K562 (cell line): ENCODE measurements around the gene ATOH8. TPM values are rescaled to one million over a fixed set of nuclear protein-coding genes. Genes with fewer than 3 reads are reported as not detected.

Experiments used
- ATF1 ChIP-seq, 2 experiments: fragments of 450-650 bp in 1 of 2; IDR thresholded peaks; 2 replicates each; pipeline ENCODE4 v1.6.1; 2016; ENCODE audit warnings: missing compliant biosample characterization in 1 of 2, missing genetic modification characterization in 1 of 2
- ATF7 ChIP-seq: fragments of 450-650 bp; IDR thresholded peaks from 2 replicates; pipeline ENCODE4 v1.7.1; 2014; ENCODE audit warnings: mild to moderate bottlenecking, moderate library complexity
- CEBPG ChIP-seq, 3 experiments: fragments of 200-800 bp in 1 of 3; sonication (Bioruptor generic) in 1 of 3; sonication (generic) in 1 of 3; formaldehyde crosslinking in 1 of 3; IDR thresholded peaks in 2 of 3; conservative IDR thresholded peaks in 1 of 3; 2 replicates each; pipeline versions ENCODE4 v1.6.1 to v1.8.0; 2016 to 2022; ENCODE audit warnings: missing compliant biosample characterization in 2 of 3, missing genetic modification characterization in 2 of 3, mild to moderate bottlenecking in 1 of 3, missing genetic modification reagents in 1 of 3
- CREB1 ChIP-seq, 2 experiments: sonication (generic) in 1 of 2; formaldehyde crosslinking in 1 of 2; IDR thresholded peaks; 2 replicates each; pipeline versions ENCODE4 v1.6.1 to v1.8.0; 2012 to 2022; ENCODE audit warnings: inconsistent platforms in 1 of 2, mild to moderate bottlenecking in 1 of 2, missing genetic modification reagents in 1 of 2, moderate library complexity in 1 of 2
- CSDE1 ChIP-seq, 2 experiments: fragments of 450-650 bp; IDR thresholded peaks; 2 replicates each; pipeline ENCODE4 v1.6.1; 2016; ENCODE audit warnings: mild to moderate bottlenecking in 1 of 2
- CTBP1 ChIP-seq: fragments of 450-650 bp; IDR thresholded peaks from 2 replicates; pipeline ENCODE4 v1.6.1; 2016; ENCODE audit warnings: borderline replicate concordance
- DPF2 ChIP-seq: fragments of 450-650 bp; IDR thresholded peaks from 2 replicates; pipeline ENCODE4 v1.6.1; 2016
- EHMT2 ChIP-seq: fragments of 450-650 bp; IDR thresholded peaks from 2 replicates; pipeline ENCODE4 v1.6.1; 2018; ENCODE audit warnings: antibody characterized with exemption
- JUN ChIP-seq, 2 experiments: sonication (generic) in 1 of 2; formaldehyde crosslinking in 1 of 2; IDR thresholded peaks; 2 replicates each; pipeline versions ENCODE4 v1.6.1 to v1.8.0; 2012 to 2022; ENCODE audit warnings: borderline replicate concordance in 2 of 2, mild to moderate bottlenecking in 2 of 2, improper control_type of control experiment in 1 of 2, low read depth in 1 of 2, low read length in 1 of 2, missing genetic modification reagents in 1 of 2
- MAZ ChIP-seq, 2 experiments: fragments of 450-650 bp in 1 of 2; sonication (generic) in 1 of 2; formaldehyde crosslinking; IDR thresholded peaks in 1 of 2; conservative IDR thresholded peaks in 1 of 2; 2 replicates each; pipeline versions ENCODE4 v1.4.0 to v1.5.0; 2020; ENCODE audit warnings: mild to moderate bottlenecking in 1 of 2, missing genetic modification reagents in 1 of 2
- POLR3A ChIP-seq: IDR thresholded peaks from 2 replicates; pipeline ENCODE4 v1.6.1; 2011; ENCODE audit warnings: borderline replicate concordance, mild to moderate bottlenecking, moderate library complexity; ENCODE audit not compliant: insufficient read length, insufficient read depth; ENCODE audit errors: extremely low read depth
- RAD21 ChIP-seq, 2 experiments: fragments of 250-450 bp in 1 of 2; fragments of 450-650 bp in 1 of 2; sonication (Bioruptor Pico) in 1 of 2; formaldehyde crosslinking in 1 of 2; IDR thresholded peaks in 1 of 2; conservative IDR thresholded peaks in 1 of 2; 2 replicates each; pipeline versions ENCODE4 v1.4.0 to v1.8.0; 2020 to 2022; ENCODE audit warnings: mild to moderate bottlenecking in 2 of 2, moderate library complexity in 1 of 2
- SMARCB1 ChIP-seq: IDR thresholded peaks from 2 replicates; pipeline ENCODE4 v1.6.1; 2011; ENCODE audit warnings: improper control_type of control experiment, low read depth; ENCODE audit not compliant: insufficient read length
- TRIM28 ChIP-seq: fragments of 450-650 bp; IDR thresholded peaks from 2 replicates; pipeline ENCODE4 v1.6.1; 2017
- ZNF263 ChIP-seq: sonication (generic); formaldehyde crosslinking; IDR thresholded peaks from 2 replicates; pipeline ENCODE4 v1.8.0; 2022; ENCODE audit warnings: mild to moderate bottlenecking, missing genetic modification reagents, borderline replicate concordance
- polyA plus RNA-seq, 8 experiments: library from polyadenylated mRNA; depleted of rRNA in 4 of 8; stranded (reverse) in 5 of 8; unstranded in 3 of 8; fragments of >200 nt; fragmentation: Nextera tagmentation in 2 of 8; fragmentation: Illumina TruSeq in 1 of 8; extraction: Ambion mirVana in 2 of 8; extraction: Trizol in 1 of 8; gene quantifications; 2 replicates each; pipeline versions ENCODE4 v1.2.1 to v1.2.3, GENCODE V29; 2011 to 2014; ENCODE audit warnings: inconsistent platforms in 1 of 8, missing spikeins in 1 of 8
- total RNA-seq, 7 experiments: library from RNA; depleted of rRNA in 6 of 7; stranded (reverse); fragments of >200 nt in 6 of 7; fragmentation: Illumina TruSeq in 2 of 7; extraction: Trizol in 2 of 7; gene quantifications; 2 replicates each; pipeline versions ENCODE4 v1.2.1 to v1.2.3, GENCODE V29; 2011 to 2021; ENCODE audit warnings: low replicate concordance in 1 of 7
- TF ChIP-seq, protein P1 (sequence below): fragments of 450-650 bp; IDR thresholded peaks from 2 replicates; pipeline ENCODE4 v1.6.1; 2018; ENCODE audit not compliant: partially characterized antibody
- TF ChIP-seq, protein P2 (sequence below): fragments of 450-650 bp; IDR thresholded peaks from 2 replicates; pipeline ENCODE4 v1.6.1; 2016; ENCODE audit warnings: low read depth, mild to moderate bottlenecking, moderate library complexity
- TF ChIP-seq, protein P3 (sequence below), 2 experiments: IDR thresholded peaks; 2 replicates each; pipeline ENCODE4 v1.6.1; 2011; ENCODE audit warnings: borderline replicate concordance in 1 of 2, control low read depth in 1 of 2, low read depth in 1 of 2, low read length in 1 of 2, mild to moderate bottlenecking in 1 of 2, mixed read lengths in 1 of 2, moderate library complexity in 1 of 2; ENCODE audit not compliant: insufficient read depth in 1 of 2, insufficient read length in 1 of 2, poor library complexity in 1 of 2, severe bottlenecking in 1 of 2; ENCODE audit errors: extremely low read depth in 1 of 2
- TF ChIP-seq, protein P4 (sequence below): fragments of 450-650 bp; formaldehyde crosslinking; IDR thresholded peaks from 2 replicates; pipeline ENCODE4 v1.4.0; 2020; ENCODE audit warnings: mild to moderate bottlenecking, moderate library complexity

ATOH8 gene
- total and polyA plus RNA-seq, 9 of the 15 experiments (the other 6 are each of a cell fraction or from before 2014, with no cell fraction given): not detected

DNA sequence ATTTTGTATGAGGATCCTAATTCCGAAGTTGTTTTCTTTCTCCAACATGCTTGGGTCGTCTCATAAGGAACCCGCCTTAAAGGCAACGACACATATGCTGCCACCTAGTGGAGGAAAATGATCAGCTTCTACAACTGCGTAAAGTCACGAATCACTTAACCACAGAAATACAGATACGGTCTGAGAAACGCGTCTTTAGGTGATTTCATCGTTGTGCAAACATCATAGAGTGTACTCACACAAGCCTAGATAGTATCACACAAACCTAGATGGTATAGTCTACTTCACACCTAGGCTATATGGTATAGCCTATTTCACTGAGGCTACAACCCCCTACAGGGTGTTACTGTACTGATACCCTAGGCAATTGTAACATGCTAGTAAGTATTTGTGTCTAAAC, 46.5 kb upstream of the ATOH8 start (continued):
- TF ChIP-seq, protein P1, sequence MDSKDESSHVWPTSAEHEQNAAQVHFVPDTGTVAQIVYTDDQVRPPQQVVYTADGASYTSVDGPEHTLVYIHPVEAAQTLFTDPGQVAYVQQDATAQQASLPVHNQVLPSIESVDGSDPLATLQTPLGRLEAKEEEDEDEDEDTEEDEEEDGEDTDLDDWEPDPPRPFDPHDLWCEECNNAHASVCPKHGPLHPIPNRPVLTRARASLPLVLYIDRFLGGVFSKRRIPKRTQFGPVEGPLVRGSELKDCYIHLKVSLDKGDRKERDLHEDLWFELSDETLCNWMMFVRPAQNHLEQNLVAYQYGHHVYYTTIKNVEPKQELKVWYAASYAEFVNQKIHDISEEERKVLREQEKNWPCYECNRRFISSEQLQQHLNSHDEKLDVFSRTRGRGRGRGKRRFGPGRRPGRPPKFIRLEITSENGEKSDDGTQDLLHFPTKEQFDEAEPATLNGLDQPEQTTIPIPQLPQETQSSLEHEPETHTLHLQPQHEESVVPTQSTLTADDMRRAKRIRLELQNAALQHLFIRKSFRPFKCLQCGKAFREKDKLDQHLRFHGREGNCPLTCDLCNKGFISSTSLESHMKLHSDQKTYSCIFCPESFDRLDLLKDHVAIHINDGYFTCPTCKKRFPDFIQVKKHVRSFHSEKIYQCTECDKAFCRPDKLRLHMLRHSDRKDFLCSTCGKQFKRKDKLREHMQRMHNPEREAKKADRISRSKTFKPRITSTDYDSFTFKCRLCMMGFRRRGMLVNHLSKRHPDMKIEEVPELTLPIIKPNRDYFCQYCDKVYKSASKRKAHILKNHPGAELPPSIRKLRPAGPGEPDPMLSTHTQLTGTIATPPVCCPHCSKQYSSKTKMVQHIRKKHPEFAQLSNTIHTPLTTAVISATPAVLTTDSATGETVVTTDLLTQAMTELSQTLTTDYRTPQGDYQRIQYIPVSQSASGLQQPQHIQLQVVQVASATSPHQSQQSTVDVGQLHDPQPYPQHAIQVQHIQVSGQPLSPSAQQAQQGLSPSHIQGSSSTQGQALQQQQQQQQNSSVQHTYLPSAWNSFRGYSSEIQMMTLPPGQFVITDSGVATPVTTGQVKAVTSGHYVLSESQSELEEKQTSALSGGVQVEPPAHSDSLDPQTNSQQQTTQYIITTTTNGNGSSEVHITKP: peak; percentile 91
- no peak for TF ChIP-seq CSDE1 (IDR thresholded peaks at IDR 0.05)
- TF ChIP-seq POLR3A: no peak
- peak; percentile 68 to 79 for TF ChIP-seq RAD21 (CRISPR knock-in tag; conservative IDR thresholded peaks at IDR 0.05 in 1 of 2, IDR thresholded peaks at IDR 0.05 in 1 of 2)
- TF ChIP-seq JUN (IDR thresholded peaks at IDR 0.05; ENCODE audit: borderline replicate concordance, low read depth, low read length): 0 out of 2 replicates have a peak, but pooled peaks have one; percentile 37
- no peak for TF ChIP-seq JUN (CRISPR knock-in tag; IDR thresholded peaks at IDR 0.05; ENCODE audit: borderline replicate concordance)
- TF ChIP-seq, protein P2, sequence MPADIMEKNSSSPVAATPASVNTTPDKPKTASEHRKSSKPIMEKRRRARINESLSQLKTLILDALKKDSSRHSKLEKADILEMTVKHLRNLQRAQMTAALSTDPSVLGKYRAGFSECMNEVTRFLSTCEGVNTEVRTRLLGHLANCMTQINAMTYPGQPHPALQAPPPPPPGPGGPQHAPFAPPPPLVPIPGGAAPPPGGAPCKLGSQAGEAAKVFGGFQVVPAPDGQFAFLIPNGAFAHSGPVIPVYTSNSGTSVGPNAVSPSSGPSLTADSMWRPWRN: peak; percentile 99
- peak; percentile 50; the same call in 1 of the 2 replicates for TF ChIP-seq EHMT2
- TF ChIP-seq, protein P3, sequence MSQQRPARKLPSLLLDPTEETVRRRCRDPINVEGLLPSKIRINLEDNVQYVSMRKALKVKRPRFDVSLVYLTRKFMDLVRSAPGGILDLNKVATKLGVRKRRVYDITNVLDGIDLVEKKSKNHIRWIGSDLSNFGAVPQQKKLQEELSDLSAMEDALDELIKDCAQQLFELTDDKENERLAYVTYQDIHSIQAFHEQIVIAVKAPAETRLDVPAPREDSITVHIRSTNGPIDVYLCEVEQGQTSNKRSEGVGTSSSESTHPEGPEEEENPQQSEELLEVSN (IDR thresholded peaks at IDR 0.05; ENCODE audit: borderline replicate concordance in 1 of 2, extremely low read depth in 1 of 2, insufficient read depth in 1 of 2, insufficient read length in 1 of 2, low read depth in 1 of 2, low read length in 1 of 2, poor library complexity in 1 of 2, severe bottlenecking in 1 of 2): no peak
- 0 out of 4 replicates have a peak, but pooled peaks of 1 of the 2 experiments have one; percentile 24 for TF ChIP-seq MAZ (CRISPR knock-in tag; conservative IDR thresholded peaks at IDR 0.05 in 1 of 2, IDR thresholded peaks at IDR 0.05 in 1 of 2)
- TF ChIP-seq ATF1 (CRISPR knock-in tag; IDR thresholded peaks at IDR 0.05): no peak
- peak; percentile 27; the same call in 1 of the 2 replicates for TF ChIP-seq ATF1 (tag; IDR thresholded peaks at IDR 0.05)
- TF ChIP-seq ZNF263: no peak
- TF ChIP-seq SMARCB1: no peak
- TF ChIP-seq ATF7: peak; percentile 81
- TF ChIP-seq CREB1 (IDR thresholded peaks at IDR 0.05): no peak
- peak; percentile 42; the same call in 1 of the 2 replicates for TF ChIP-seq CREB1 (CRISPR knock-in tag; IDR thresholded peaks at IDR 0.05)
- TF ChIP-seq, protein P4, sequence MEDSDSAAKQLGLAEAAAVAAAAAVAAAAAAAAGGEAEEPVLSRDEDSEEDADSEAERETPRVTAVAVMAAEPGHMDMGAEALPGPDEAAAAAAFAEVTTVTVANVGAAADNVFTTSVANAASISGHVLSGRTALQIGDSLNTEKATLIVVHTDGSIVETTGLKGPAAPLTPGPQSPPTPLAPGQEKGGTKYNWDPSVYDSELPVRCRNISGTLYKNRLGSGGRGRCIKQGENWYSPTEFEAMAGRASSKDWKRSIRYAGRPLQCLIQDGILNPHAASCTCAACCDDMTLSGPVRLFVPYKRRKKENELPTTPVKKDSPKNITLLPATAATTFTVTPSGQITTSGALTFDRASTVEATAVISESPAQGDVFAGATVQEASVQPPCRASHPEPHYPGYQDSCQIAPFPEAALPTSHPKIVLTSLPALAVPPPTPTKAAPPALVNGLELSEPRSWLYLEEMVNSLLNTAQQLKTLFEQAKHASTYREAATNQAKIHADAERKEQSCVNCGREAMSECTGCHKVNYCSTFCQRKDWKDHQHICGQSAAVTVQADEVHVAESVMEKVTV (CRISPR knock-in tag): peak; percentile 37; the same call in 1 of the 2 replicates
- TF ChIP-seq TRIM28: no peak
- TF ChIP-seq DPF2: peak; percentile 42; the same call in 1 of the 2 replicates
- peak; percentile 55; the same call in 1 of the 2 replicates for TF ChIP-seq CTBP1
- TF ChIP-seq CEBPG (CRISPR knock-in tag; IDR thresholded peaks at IDR 0.05): no peak
- TF ChIP-seq CEBPG (tag; conservative IDR thresholded peaks at IDR 0.05 in 1 of 2, IDR thresholded peaks at IDR 0.05 in 1 of 2): 0 out of 4 replicates have a peak, but pooled peaks of 1 of the 2 experiments have one; percentile 26
